NCI-H2107 treated with DMSO at 0.1 percent for 48 hours (cell line): ENCODE data around the gene MLN.

Experiments used
- DNase-seq: peaks from one replicate; lab custom pipeline; 2025; ENCODE audit not compliant: unreplicated experiment; lab: John Stamatoyannopoulos, UW

MLN gene, protein sequence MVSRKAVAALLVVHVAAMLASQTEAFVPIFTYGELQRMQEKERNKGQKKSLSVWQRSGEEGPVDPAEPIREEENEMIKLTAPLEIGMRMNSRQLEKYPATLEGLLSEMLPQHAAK

DNA sequence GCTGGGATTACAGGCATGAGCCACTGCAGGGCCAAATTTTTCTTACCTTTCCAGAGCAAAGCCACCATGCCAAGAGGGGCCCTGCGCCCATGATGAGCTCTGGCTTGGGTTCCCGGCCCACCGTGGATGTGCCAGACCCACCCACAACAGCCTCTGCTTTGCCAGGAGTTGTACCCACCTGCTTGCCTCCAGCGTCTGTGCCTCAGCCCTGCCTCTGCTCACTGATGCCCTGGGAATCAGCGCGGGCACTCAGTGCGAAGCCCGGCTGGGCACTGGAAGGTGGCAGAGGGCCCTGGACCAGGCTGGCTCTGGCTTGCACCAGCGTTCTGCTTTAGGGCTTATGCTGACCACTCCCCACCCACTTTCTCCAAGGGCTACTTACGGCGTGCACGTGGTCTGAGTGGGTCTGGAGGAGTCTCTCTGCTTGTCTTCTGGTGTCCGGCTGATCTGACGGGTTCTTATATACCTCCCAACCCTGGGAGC lies at the start of gene MLN:
MLN (minus strand) TSS at position 433 of the 483 bp plus-strand sequence. CDS start 2,840 bp downstream, outside the sequence.
- DNase-seq, result no peak

DNA sequence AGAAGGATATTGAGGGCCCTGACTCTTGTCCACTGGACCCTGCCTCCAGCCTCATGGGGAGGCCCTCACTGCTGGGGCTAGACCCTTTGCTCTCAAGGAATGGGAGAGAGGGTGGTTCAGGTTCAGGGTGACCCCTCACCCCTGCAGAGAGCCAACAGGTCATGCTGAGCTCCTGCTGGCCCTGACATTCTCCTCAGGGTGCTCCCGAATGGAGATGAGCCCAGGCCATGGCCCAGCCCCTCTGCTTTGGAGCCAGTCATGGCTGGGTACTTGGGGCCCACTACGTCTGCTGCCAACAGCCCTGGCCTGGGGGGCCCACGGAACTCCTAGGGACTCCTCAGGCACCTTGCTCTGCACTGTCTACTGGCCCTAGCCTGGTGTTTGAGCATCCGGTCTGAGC lies 49.2 kb upstream of the MLN start:
- DNase-seq, result no peak

DNA sequence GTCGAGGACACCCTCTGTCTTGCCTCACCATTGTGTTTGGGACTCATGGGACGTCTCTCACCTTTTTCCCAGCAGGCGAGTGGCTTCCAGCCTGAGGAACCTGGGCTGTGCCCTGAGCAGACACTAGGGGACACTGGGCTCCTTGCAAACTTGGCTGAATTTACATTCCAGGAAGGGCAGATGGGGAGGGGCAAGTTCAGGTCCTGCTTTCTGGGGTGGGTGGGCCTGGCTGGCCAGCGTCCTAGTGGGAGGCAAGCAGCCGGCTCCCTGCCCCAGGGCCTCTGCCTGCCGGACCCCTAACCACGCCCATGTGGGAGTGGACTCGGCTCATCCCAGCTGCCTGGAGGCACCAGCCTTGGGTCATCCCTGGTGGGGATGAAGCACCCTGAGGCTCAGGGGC lies 48.2 kb upstream of the MLN start:
- no peak for DNase-seq

DNA sequence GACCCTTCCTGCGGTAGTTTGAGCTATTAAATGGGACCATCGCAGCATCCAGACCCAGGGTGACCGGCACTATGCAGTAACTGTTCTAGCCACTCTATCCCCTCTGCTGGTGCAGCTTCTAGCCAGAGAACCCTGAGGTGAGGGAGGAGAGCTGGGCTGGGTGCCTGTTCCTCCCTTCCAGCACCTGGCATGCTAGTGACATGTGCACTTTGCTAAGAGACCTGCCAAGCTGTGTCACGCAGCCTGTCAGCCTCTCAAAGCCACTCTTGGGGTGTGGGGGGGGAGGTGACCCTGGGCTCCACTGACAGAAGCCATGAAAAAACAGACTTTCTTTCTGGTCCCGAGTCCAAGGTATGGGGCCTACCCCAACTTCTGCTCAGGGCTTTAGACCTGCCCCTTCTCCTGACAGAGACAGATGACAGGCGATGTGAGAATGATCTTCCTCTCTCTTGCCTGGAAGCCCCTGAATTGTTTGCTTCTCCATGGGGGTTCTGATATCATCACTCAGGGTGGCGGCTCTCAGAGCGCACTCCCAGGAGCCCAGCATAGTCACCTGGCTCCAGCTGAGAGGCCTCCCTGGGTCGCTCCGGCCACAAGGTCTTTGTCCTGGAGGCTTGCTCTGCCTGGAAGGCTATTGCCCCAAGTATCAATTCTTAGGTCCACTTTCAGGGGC lies 47.2 kb upstream of the MLN start:
- peak; percentile 41 for DNase-seq

DNA sequence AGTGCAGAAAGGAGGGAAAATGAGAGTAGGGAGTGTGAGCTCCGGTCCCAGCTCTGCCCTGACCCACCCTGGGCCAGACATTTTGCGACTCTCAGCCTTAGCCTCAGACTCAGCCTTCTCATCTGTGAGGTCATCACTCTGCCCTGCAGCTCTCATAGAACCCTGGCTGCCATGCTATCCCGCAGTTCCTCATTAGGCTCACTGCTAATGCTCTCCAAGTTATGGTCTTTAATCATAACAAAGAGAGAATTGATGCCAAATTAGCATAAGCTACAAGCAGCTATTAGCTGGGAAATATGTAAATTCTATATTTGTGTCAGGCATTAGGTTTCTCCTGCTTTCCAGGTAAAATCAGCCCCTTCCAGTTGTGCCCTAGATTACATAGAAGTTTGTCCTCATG lies 46.5 kb upstream of the MLN start:
- no peak for DNase-seq

DNA sequence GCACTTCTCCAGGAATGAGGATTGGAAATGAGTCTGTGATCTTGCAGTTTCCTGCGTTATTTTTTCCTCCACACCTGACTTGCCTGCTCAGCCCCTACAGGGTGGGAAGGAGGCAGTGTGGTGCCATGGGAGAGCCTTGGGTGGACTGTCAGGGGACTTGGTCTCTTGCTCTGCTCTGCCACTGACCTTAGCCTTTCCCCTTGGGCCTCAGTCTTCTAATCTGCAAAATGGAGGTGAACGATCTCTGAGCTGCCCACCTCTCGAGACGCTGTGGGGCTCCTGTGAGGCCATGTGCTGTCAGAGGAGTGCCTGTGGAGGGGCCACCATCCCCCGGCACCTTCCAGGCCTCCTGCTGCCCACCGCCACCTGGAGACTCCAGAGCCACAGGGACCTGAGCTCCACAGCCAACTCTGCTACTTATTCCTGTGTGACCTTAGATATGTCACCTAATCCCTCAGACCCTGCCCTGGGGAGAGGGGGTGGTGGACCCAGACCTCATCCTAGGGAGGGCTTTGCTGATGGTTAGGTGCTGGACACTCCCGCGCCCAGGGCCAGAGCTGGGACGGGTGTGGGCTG lies 45.8 kb upstream of the MLN start:
- no peak for DNase-seq

DNA sequence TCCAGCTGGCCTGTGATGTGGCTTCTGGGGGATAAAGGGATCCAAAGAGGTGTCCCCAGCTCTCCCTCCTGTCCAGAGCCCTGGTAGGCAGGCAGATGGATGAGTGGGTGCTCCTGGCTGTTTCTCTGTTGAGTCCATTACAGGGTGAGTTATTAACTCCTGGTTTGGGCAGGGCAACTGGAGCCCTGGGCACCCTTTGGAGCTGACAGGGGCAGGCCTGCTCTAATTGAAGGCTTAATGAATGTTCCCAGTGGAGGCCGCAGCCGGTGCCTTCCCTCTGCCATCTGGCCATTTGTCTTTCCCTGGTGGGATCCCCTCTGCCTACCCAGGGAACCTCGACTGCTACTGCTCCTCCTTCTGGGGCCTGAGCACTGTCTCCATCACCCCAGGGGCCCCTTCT lies 44.7 kb upstream of the MLN start:
- no peak for DNase-seq

DNA sequence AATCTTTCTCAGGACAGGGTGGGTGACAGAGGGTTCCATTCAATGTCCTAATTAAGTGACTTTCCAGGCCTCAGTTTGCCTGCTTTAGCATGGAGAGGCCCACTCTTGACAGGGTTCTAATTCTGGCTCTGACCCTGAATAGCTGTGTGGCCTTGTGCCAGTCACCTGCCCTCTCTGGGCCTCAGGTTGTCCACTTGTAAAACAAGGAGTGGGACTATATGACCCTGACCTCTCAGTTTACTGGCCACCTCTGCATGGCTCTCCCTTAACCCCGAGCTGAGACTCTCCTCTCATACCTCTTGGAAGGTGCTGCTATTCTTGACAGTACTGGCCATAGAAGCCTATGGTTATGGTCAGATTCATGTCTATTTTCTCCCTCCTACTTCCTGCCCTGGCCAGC lies 44.1 kb upstream of the MLN start:
- DNase-seq, result no peak

DNA sequence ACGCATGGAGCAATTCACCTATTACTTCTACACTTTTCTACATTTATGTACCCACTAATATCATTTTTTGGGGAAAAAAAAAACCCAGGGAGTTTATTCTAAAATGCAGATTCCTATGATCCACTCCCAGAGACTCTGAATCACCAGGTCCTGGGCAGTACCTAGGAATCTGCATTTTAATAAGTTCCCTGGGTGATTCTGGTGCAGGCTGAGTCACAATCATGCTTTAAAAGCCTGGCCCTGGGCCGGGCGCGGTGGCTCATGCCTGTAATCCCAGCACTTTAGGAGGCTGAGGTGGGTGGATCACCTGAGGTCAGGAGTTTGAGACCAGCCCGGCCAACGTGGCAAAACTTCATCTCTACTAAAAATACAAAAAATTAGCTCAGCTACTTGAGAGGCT lies 43.3 kb upstream of the MLN start:
- no peak for DNase-seq

DNA sequence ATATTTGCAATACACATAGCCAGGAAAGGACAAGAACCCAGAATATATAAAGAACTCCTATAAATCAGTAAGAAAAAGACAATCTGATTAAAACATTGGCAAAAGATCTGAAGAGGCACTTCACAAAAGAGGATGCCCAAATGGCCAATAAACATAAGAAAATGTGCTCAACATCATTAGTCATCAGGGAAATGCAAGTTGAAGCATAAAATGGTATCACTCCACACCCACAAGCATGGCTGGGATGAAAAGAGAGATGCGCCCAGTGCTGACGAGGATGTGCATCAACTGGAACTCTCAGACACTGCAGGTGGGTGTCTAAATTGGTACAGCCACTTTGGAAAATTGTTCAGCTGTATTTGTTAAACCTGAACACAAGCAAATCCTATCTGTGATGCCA lies 42.4 kb upstream of the MLN start:
- no peak for DNase-seq

DNA sequence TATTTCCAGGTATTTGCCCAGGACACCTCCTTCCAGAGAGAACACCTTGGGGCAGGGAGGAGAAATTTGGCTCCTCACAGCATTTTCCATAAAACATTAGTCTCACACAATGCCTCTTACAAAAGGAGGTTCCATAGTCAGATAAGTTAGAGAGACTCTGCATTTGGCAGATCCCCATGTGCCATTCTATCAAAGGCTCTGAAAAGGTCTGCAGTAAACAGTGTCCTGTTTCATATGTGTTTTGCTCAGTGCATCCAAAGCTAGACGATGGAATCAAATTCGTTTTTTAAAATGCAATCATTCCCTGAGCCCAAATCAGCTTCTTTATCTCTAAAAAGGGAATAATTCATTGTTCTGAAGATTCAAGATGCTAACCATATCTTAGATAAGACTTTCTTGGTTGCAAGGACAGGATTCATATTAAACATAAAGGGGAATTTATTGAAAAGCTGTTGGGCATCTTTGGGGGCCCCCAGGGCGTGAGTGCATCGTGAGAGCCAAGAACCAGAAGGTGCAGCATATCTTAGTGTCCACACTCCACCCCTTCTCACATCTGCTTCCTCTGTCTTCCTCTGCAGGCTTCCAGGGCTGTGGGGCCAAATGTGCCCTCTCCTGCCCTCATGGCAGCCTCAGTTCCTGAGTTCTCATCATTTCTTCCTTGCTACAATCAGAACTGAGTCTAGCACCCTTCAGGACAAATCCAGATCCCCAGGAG lies 41.4 kb upstream of the MLN start:
- DNase-seq, result no peak

DNA sequence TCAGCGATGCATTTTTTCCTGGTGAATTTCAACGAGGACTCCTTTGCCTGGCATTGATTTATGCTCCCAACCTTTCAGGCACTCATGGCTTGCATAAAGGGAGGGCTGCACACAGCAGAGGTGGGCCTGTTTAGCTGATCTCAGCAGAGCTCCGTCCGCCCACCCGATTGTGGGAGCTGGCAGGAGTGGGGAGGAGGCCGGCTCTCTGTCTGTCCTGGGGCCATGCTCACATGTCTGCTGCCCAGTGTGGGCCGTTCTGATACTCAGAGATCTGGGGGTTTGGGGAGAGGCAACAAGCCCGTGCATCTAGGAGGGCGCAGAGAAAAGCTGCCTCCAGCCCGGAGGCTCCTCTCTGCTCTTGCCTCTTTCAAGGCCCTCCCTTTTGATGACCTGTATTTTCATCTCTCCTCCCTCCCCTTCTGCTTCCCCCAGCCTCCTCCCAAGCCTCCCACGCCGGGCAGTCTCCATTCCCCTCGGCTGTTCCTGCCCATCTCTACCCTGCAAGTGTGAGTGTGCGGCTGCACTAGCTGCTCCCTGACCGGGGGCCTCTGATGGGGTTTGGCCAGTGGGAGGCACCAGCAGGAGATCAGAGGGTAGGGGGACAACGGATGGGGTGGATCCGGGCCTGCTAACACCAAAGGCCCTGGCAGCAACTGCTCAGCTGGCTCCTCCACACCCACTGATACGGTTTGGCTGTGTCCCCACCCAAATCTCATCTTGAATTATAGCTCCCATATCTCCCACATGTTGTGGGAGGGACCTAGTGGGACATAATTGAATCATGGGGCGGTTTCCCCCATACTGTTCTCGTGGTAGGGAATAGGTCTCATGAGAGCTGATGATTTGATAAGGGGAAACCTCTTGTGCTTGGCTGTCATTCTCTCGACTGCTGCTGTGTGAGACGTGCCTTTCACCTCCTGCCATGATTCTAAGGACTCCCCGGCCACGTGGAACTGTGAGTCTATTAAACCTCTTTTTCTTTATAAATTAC lies 39.6 kb upstream of the MLN start:
- DNase-seq, result no peak

DNA sequence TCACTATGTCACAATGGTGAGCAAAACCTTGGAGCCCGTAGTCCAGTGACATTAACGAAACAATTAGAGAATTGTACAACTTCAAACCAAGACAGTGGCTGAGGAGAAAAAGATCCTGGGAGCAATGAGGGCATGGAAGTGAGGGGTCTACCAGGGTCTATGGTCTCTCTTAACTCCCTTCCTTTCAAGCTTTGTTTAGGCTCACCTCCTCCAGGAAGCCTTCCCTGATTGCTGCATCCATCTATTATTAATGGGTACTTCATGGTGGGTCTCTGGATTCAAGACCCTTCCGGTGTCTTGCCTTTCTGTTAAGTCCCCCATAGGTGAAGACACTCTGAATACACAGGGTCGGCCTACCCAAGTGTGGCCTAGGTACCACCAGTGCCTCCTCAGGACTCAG lies 38.1 kb upstream of the MLN start:
- no peak for DNase-seq

DNA sequence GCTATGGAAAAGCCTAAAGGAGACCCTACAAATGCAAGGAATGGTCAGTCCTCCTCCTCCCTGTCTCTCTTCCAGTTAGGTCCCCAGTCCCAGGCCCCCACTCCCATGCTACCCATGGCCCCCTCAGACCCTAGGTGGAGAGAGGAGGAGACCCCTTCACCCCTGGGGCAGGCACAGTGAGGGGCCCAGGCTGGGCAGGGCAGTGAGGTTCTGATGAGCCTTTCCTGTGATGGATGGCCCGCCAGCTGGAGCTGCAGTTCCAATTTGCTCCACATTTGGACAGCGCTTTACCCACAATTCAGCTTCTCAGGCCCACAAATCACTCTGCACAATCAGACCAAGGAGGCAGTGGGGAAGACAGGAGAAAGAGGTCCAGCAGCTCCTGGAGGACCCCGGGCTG lies 37.3 kb upstream of the MLN start:
- no peak for DNase-seq

DNA sequence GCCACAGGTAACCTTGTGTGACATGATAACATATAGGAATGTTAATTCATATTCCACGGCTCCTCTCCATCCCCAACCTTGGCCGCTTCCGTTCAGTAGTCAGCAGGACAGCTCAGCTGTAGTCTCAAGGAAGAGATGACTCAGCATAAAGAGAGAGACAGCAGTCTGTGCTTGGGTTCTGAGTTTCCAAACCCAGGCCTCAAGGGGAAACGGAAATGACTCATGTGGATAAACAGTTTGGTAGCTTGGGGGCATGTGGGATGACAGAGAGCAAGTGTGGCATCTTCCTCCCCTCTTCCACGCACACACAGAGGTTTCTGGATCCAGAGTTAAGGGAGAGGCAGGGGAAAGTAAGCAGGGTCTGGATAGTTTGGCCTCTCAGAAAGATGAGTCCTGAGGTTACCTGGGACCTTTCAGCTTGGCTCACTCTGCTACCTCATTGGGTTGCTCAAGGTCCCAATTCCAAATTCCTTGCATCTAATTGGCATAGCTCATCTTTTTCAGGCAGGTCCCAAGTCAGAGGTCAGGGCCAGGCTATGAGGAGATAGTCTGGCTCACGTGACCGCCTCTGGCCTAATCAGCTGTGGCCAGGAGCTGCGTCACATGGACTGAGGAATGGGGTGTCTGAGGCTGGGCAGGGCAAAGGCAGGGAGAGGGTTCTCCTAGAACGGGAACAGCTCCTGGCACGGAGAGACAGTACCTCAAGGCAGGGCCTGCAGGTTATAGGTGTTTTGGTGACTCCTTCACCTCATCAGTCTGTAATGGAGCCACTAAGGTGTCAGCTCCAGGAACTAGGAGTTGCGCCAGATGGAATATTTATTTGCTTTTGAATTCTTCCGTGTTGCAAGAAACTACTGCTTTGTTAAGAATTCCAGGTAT lies 36.5 kb upstream of the MLN start:
- DNase-seq, result no peak

DNA sequence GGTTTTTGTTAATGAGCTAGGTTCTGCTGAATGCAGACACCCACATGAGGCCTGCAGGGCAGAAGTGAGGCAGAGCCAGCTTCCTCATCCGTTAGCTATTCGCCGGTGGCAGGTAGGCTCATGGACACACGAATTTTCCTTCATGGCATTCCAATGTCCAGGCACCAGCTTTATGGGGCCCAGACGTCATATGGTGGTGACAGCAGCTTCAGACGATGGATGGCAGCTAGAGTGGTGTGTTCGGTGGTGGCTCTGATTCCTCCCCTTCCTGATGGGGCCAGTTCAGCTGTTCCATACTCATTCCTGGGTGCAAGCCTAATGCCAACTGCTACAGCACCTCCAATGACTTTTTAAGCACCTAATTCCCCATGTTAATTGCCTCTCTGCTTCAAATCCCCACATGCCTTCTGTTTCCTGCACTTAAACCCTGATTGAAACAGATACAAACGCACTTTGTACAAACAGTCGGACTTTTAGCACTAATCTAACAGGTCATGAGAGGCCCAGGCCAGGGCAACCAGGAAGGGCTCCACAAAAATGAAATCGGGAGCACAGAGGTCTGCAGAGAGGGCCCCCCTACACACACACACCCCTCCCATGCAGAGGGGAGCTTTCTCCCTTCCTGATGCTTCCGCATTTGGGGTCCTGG lies 35.7 kb upstream of the MLN start:
- no peak for DNase-seq

DNA sequence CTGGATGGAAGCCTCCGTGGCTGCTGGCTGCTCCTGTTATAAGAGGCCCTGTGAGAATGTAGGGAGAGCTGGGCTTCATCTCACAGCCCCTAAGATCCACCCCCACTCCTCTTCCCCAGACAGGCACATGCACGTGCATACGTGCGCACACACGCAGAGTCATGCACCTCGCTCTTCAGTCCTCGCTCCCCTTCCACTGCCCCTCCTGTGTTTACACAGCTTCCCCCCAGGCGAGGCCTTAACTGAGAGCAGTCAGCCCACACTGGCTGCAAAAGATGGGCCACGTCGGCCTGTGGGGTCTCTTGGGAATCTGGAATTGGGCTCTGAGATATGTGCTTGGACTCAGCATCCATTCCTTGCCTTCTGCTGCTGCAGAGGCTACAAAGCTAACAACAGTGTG lies 35.2 kb upstream of the MLN start:
- no peak for DNase-seq

DNA sequence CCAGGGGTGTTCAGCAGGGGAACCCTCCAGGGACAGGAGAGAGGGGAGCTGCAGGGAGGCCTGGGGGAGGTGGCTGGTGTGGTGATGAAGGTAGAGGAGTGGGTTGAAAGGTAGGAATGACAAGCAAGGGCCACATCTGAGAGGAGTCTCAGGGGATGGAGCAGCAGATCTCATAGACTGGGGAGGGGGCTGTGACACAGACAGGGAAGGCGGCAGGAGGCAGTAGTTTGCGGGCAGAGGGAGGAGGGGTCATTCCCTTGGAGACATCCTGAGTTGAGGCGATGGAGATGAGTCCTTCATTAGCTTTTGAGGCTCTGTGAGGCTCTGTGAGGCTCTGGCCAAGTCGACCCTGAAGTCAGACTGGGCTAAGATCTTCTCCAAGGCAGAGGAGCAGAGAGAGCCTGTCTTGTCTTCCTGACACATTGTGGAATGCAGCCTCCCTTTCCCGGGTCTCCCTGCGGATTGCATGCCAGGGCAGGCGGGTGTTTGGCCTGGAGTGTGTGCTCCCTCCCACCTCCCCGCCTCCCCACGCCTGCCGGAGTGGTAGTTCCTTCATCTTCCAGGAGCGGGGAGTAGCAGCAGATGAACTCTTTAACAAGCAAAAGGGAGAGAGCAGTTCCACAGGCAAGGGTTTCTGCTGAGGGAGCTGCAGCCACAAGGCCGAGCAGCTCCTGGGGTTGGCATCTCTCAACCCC lies 34.3 kb upstream of the MLN start:
- DNase-seq, result no peak
